GM18873 (cell line): ENCODE data around the gene GPR33.
"Not testable (repeated sequence)": the region's sequence is repeated elsewhere in the genome, so short reads cannot be mapped to it uniquely, and the experiment has no call there.

Experiments used
- ATAC-seq: cut with Tn5 transposase; IDR thresholded peaks from one replicate; pipeline ENCODE4 v1.9.1; 2021; ENCODE audit warnings: mild to moderate bottlenecking, moderate library complexity, moderate number of reproducible peaks; ENCODE audit not compliant: unreplicated experiment, low FRiP score

Gene GPR33

DNA sequence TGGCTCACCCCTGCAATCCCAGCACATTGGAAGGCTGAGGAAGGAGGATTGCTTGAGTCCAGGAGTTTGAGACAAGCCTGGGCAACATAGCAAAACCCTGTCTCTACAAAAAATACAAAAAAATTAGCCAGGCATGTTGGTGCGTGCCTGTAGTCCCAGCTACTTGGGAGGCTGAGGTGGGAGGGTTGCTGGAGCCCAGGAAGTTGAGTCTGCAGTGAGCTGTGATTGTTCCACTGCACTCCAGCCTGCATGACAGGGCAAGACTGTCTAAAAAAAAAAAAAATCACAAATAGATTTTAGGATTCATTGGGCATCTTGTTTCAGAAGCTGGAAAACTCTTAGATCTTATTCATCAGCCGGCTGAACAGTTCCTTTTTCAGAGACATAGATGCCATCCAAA is 25.4 kb downstream of the GPR33 start:
- not testable (repeated sequence) for ATAC-seq

- ATAC-seq, result no peak
These were observed 26.3 kb downstream of the GPR33 start for GRCh38 chr14:31461545-31461944.

DNA sequence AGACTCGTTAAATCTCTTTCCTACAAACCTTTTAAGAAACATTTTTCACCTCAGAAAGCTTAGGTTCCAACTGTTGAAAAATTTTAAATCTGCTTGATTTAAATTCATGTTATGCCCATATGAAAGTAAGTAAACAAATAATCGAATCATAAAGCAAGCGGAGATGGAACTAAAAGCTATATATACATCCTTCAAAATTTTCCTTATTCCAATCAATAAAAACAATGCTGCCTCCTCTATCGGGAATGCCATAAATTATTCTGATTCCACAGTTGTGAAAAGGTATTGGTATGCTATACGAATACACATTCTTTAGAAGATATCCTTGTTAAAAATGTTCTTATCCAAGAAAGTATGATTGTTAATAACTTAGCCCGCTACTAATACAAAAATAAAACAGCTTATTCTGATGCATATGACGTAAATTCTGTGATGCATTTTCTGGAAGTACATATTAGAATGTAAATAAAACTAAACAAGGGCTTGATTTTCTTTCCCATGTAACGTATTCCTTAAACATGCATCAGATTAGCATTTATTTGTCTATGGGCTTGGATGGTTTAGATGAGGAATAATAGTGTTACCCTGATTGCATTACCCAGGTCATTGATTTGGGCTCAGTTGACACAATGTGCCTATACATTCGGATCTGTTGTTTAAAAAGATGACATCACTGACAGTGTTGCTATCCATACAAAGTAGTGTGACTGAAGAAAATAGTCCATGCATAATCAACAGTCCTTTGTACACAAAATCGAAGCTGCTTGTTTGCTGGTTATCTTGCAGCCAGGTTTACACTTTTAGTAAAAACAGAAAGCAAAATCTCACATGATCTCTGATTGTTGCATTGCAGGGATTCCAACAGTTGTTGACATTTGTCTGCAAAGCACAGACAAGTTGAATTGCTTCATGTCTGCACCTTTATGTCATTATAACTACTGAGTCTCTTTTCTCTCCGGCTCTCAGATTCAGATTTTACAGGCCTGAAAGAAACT is 29.9 kb downstream of the GPR33 start:
- ATAC-seq, result no peak

- ATAC-seq, result peak; percentile 96
These were observed 30.8 kb downstream of the GPR33 start, which contains the start of gene DTD2 for GRCh38 chr14:31456841-31457664. Gene DTD2 (minus strand): TSS chr14:31457506. CDS start chr14:31457393, 113 bp downstream.

DNA sequence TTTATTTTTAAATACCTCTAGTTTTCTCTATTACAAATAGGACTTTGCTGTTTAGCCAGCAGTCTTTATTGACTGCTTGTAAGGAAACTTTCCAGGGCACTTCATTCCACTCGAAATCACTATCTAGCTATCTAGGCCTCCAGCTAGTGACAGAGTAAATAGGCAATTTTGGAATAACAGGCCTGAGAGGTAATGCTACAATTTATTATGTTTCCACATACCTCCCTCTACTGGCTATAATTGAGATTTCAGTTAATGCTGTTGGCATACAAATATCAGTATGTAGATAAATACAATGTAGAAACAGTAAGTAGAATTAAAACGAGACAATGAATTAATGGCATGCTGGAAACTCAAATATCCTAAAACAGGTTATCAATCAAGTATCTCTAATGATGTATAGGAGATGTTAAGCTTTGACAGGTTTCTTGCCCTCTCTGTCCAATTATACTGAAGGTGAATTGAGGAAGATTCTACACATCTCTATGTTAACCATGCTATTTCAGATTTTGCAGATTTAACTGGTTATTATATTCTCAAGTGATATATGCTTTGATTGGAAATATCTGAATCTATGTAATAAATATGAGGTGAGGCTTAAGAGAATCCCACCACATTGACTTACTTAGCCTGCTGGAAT is 37.7 kb downstream of the GPR33 start:
- ATAC-seq, result peak; percentile 54

DNA sequence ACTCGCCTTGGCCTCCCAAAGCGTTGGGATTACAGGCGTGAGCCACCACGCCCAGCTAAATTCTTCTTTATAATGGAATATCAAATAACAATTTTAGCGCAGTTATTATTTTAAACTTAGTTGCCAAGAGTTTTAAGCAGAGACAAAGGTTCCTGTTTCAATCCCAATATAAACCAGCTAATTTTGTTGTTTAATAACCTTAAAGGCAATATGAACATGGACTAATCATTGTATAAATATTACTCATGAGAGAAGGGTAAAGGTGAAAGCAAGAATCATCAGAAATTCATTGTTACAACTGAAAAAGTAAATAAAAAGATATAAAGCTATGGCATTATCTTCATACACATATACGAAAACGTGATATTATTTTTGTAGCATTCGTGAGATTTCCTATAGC is 38.7 kb downstream of the GPR33 start:
- ATAC-seq, result no peak

GRCh38 chr14:31445703-31446102 is 42.1 kb downstream of the GPR33 start:
- no peak for ATAC-seq

- ATAC-seq, result no peak
These were observed 45.6 kb downstream of the GPR33 start for GRCh38 chr14:31442284-31442683.

- ATAC-seq, result no peak
These were observed 46.3 kb downstream of the GPR33 start for GRCh38 chr14:31441273-31442111.

GRCh38 chr14:31440280-31440679 is 47.6 kb downstream of the GPR33 start:
- ATAC-seq, result no peak

DNA sequence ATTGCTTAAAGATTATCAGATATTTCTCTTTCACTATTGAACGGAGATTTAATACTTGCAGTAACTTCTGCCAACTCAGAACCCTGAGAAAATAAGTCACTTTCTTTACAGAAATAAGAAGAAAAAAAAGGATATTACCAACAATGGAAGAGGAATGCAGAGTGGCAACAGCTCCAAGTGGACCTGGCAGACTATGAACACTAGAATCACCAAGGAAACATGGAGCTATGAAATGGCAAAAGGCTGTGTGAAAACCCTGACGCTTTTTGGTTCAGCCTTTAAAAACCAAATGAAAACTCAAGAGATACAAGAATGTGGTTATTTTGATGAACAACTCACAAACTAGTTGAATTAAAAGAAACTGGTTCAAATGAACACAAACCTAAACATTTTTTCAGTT is 48.3 kb downstream of the GPR33 start:
- no peak for ATAC-seq

DNA sequence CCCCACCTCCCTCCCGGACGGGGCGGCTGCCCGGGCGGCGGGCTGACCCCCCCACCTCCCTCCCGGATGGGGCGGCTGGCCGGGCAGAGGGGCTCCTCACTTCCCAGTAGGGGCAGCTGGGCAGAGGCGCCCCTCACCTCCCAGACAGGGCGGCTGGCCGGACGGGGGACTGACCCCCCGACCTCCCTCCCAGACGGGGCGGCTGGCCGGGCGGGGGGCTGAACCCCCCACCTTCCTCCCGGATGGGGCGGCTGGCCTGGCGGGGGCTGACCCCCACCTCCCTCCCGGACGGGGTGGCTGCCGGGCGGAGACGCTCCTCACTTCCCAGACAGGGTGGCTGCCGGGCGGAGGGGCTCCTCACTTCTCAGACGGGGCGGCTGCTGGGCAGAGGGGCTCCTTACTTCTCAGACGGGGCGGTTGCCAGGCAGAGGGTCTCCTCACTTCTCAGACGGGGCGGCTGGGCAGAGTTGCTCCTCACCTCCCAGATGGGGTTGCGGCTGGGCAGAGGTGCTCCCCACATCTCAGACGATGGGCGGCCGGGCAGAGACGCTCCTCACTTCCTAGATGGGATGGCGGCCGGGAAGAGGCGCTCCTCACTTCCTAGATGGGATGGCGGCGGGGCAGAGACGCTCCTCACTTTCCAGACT is 50.7 kb downstream of the GPR33 start:
- ATAC-seq, result not testable (repeated sequence)

GRCh38 chr14:31435276-31435675 is 52.6 kb downstream of the GPR33 start:
- no peak for ATAC-seq
